ENCODE results near the gene VPS13D.

DNA sequence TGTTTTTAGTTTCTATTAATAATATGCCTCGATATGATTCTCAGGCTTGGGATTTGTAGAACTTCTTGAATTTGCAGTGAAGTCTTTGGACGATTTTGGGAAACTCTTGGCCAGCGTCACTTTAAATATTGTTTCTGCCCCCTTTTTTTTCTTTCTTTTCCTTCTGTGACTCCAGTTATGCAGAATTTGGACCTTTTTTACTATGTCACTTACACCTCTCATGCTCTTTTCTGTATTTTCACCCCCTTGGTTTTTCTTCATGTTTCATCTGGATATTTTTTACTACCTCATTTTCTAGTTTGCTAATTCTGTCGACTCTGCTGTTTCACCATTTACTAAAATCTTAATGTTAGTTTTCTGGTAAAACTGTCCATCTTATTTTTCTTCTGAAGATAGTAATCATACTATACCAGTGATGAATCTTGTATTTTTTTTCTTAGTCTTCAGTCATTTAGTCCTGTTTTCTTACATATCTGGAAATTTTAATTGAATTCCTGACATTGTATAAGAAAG, 214.6 kb downstream of the VPS13D start:
- TF ChIP-seq POLR2A (IDR thresholded peaks at IDR 0.05), result no peak
- TF ChIP-seq CTCF (IDR thresholded peaks at IDR 0.05), result no peak
